Measurements from ENCODE around the gene SCN1A. TPM values are rescaled to one million over a fixed set of nuclear protein-coding genes. Genes with fewer than 3 reads are reported as not detected.

The SCN1A gene
- total and polyA plus RNA-seq, 2 donors (not counting 3 experiments of a cell fraction or from before 2014, with no cell fraction given): not detected

DNA sequence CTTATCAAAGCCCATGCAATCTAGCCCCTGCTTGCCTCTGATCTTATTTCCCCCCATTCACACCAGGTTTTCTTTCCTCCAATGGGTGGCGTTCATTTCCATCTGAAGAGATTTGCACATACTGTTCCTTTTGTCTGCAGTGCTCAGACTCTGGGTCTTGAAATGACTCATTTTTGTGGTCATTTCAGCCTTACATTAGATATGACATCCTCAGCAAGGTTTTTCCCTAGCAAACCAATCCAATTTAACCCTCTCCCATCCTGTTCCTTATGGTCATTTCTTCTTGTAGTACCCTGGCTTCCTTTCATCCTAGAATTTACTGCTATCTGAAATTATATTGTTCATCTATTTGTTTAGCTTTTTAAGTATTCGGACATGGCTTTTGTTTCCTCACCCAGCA is 42.5 kb upstream of the SCN1A start:
- dilution Hi-C loops (cut with MboI; ENCODE audit: extremely low pct_ligation_motif_present, low sequenced_read_pairs) (no loop called here), intact Hi-C loops (cut with micrococcal nuclease) (no loop called here)
- Histone ChIP-seq H3K9me1 (replicated peaks; ENCODE audit: control insufficient read depth, extremely low read depth, insufficient read depth, low read length) (no peaks in the 10 kb centered on the region), H3K79me2 (ENCODE audit: control insufficient read depth, insufficient read depth, low read length) (no peaks in the 10 kb centered on the region), H2AFZ (ENCODE audit: low read depth, low read length) (no peak overlapping the region), H3K27ac (ENCODE audit: insufficient read depth, low read depth, low read length) (no peak overlapping the region), H3K4me3 (replicated peaks in 1 of 3; ENCODE audit: insufficient read depth in 1 of 3, low read depth in 1 of 3, low read length in 3 of 3) (no peak overlapping the region), H3K4me1 (ENCODE audit: control insufficient read depth, extremely low read depth, insufficient read depth, low read length) (no peaks in the 10 kb centered on the region), H3K4me2 (ENCODE audit: insufficient read depth, low read length) (no peak overlapping the region), H3K9me3 (replicated peaks; ENCODE audit: control insufficient read depth, insufficient read depth, low read length) (no peaks in the 10 kb centered on the region), H3K9ac (replicated peaks; ENCODE audit: extremely low read depth, insufficient read depth, low read length) (no peak overlapping the region), H3K27me3 (ENCODE audit: control insufficient read depth in 2 of 2, insufficient read depth in 2 of 2, low read length in 2 of 2) (no peaks in the 10 kb centered on the region), H3K36me3 (ENCODE audit: control insufficient read depth in 2 of 2, extremely low read depth in 1 of 2, insufficient read depth in 2 of 2, low read length in 2 of 2) (no peaks in the 10 kb centered on the region), H4K20me1 (replicated peaks; ENCODE audit: control insufficient read depth, extremely low read depth, insufficient read depth, low read length) (no peaks in the 10 kb centered on the region)
- TF ChIP-seq MYC (IDR thresholded peaks at IDR 0.05; ENCODE audit: low read depth, low read length): no peak
- no peak for TF ChIP-seq POLR2A (IDR thresholded peaks at IDR 0.05; ENCODE audit: low read depth, low read length)
- TF ChIP-seq FOS (IDR thresholded peaks at IDR 0.05; ENCODE audit: borderline replicate concordance, insufficient read depth, low read length): peak; percentile 31
- no peak for TF ChIP-seq GATA2 (IDR thresholded peaks at IDR 0.05; ENCODE audit: insufficient read depth, insufficient read length, low read depth, low read length)
- TF ChIP-seq JUN (IDR thresholded peaks at IDR 0.05; ENCODE audit: borderline replicate concordance, insufficient read depth, insufficient read length, low read depth): no peak
- TF ChIP-seq, protein P1, sequence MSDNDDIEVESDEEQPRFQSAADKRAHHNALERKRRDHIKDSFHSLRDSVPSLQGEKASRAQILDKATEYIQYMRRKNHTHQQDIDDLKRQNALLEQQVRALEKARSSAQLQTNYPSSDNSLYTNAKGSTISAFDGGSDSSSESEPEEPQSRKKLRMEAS (IDR thresholded peaks at IDR 0.05; ENCODE audit: insufficient read depth, insufficient read length): no peak
- TF ChIP-seq, protein P2, sequence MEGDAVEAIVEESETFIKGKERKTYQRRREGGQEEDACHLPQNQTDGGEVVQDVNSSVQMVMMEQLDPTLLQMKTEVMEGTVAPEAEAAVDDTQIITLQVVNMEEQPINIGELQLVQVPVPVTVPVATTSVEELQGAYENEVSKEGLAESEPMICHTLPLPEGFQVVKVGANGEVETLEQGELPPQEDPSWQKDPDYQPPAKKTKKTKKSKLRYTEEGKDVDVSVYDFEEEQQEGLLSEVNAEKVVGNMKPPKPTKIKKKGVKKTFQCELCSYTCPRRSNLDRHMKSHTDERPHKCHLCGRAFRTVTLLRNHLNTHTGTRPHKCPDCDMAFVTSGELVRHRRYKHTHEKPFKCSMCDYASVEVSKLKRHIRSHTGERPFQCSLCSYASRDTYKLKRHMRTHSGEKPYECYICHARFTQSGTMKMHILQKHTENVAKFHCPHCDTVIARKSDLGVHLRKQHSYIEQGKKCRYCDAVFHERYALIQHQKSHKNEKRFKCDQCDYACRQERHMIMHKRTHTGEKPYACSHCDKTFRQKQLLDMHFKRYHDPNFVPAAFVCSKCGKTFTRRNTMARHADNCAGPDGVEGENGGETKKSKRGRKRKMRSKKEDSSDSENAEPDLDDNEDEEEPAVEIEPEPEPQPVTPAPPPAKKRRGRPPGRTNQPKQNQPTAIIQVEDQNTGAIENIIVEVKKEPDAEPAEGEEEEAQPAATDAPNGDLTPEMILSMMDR (IDR thresholded peaks at IDR 0.05; ENCODE audit: extremely low read depth in 1 of 2, insufficient read depth in 1 of 2, low read depth in 1 of 2, low read length in 2 of 2): no peak
- ChIA-PET CTCF (interaction anchor here (0.7 to 0.9 kb wide), 2 partner anchors 43 to 249 kb away, joined by 3 read pairs; no protein-coding TSS in a partner anchor), POLR2A (no interaction called here)
- DNase-seq (ENCODE audit: low read depth, low spot score): no peak
- no TSS peak for BruUV-seq (replicated peaks)
- no peak for FAIRE-seq

Data from endothelial cell of umbilical vein (primary cell).